LNCaP clone FGC (cell line): ENCODE data around the gene SLC35D1.

ENCODE experiments used
- DNase-seq: peaks from one replicate; pipeline ENCODE4 v3.0.0-alpha.2; 2011; ENCODE audit warnings: low read depth
- H3K4me3 ChIP-seq: 2 replicates; pipeline ENCODE4 v1.5.1; 2011; ENCODE audit warnings: mild to moderate bottlenecking, low read depth, low read length, control low read depth
- CTCF ChIP-seq: IDR thresholded peaks from 2 replicates; pipeline ENCODE4 v1.5.1; 2012; ENCODE audit warnings: mild to moderate bottlenecking; ENCODE audit not compliant: control insufficient read depth, insufficient read depth; ENCODE audit errors: extremely low read depth

SLC35D1 gene

GRCh38 chr1:66999640-67000400, 54.1 kb downstream of the SLC35D1 start:
- TF ChIP-seq CTCF: no peak
- DNase-seq: no peak
- H3K4me3 ChIP-seq: no peak overlapping the region

GRCh38 chr1:66998972-66999371, 55.0 kb downstream of the SLC35D1 start:
- no peak overlapping the region for H3K4me3 ChIP-seq
- no peak for TF ChIP-seq CTCF
- no peak for DNase-seq

- H3K4me3 ChIP-seq: no peak overlapping the region
- peak; percentile 58 for DNase-seq
- peak; percentile 95 for TF ChIP-seq CTCF
These were observed 57.8 kb downstream of the SLC35D1 start for GRCh38 chr1:66996018-66996682.

GRCh38 chr1:66993076-66993475, 60.9 kb downstream of the SLC35D1 start:
- no peak for TF ChIP-seq CTCF
- H3K4me3 ChIP-seq: no peak overlapping the region
- DNase-seq: no peak

- no peak overlapping the region for H3K4me3 ChIP-seq
- DNase-seq: no peak
- no peak for TF ChIP-seq CTCF
These were observed 68.1 kb downstream of the SLC35D1 start for GRCh38 chr1:66985835-66986234.

- no peak for TF ChIP-seq CTCF
- no peak overlapping the region for H3K4me3 ChIP-seq
- DNase-seq: no peak
These were observed 69.5 kb downstream of the SLC35D1 start for GRCh38 chr1:66984491-66984890.
